ENCODE results near the gene PCDHGA7. TPM values are rescaled to one million over a fixed set of nuclear protein-coding genes. Genes with fewer than 3 reads are reported as not detected.

Gene PCDHGA7
- total RNA-seq, 1 experiment from 2014 or later, result 0.83 TPM

DNA sequence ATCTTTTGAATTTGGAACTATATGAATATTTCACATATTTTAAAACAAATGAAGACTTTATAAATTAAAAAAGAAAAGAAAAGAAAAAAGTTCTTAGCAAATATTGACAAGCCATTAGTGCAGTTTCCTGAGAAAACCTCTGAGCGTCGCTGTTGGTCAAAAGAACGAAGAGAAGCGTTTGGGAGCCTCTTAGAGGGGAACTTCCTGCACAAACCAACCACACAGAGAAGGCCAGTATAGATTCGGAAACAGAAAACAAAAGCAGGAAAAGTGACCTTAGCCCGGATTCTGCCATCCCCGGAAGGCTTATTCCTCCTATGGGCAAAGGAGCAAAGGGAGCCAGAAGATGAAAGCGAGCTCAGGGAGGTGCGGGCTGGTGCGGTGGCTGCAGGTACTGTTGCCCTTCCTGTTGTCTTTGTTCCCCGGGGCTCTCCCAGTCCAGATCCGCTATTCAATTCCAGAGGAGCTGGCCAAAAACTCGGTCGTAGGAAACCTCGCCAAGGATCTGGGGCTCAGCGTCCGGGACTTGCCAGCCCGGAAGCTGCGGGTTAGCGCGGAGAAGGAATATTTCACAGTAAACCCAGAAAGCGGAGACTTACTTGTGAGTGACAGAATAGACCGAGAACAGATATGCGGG, 22.6 kb upstream of the PCDHGA7 start, which contains the start of gene PCDHGB2:
Gene PCDHGB2, plus strand, starts transcription at position 205 of the 637 bp plus-strand sequence. Its CDS starts 142 bp downstream, at position 347.
- H3K27me3 Mint-ChIP-seq (ENCODE audit: low read depth), result peaks cover 3% of the 10 kb centered on the region

More for the DNA sequence above, 22.6 kb upstream of the PCDHGA7 start, which contains the start of gene PCDHGB2:
- no peak within 1 kb of the TSS for H3K18ac ChIP-seq (ENCODE audit: insufficient read length, low read depth, low read length)
- H3K4ac ChIP-seq (ENCODE audit: low read depth, low read length), result no peak within 1 kb of the TSS
- H4K8ac ChIP-seq (replicated peaks; ENCODE audit: insufficient read length, low read depth, low read length), result no peak within 1 kb of the TSS
- no peaks in the 10 kb centered on the region for H3K23me2 ChIP-seq (ENCODE audit: insufficient read length, low read depth, low read length, poor library complexity, severe bottlenecking)
- H2AK5ac ChIP-seq (ENCODE audit: insufficient read length, low read length), result no peak within 1 kb of the TSS
- WGBS (ENCODE audit: extremely low coverage, insufficient read length, low lambda C conversion rate), result no CpG with 5 or more reads among the region's 24 CpGs
- no peak within 1 kb of the TSS for H3K4me2 ChIP-seq (ENCODE audit: insufficient read depth, insufficient read length, low read length)
- no peak within 1 kb of the TSS for H2BK5ac ChIP-seq (ENCODE audit: insufficient read length, low read length)
- H3K14ac ChIP-seq (ENCODE audit: insufficient read depth, low read length), result no peak within 1 kb of the TSS
- no peaks in the 10 kb centered on the region for H3K79me1 ChIP-seq (ENCODE audit: insufficient read depth, low read depth, low read length, poor library complexity, severe bottlenecking)
- H3K9me3 Mint-ChIP-seq, result peaks cover 70 to 71% of the 10 kb centered on the region in 2 experiments
- no peak within 1 kb of the TSS for H4K91ac ChIP-seq (ENCODE audit: insufficient read length, low read depth, low read length)
- peak; percentile 50 for DNase-seq
- peak within 1 kb of the TSS in 1 of 2 experiments; percentile 53; a peak in 4 of 5 replicates for H3K4me3 Mint-ChIP-seq
- peaks cover 40 to 72% (median 63%) of the 10 kb centered on the region in 3 experiments for H3K36me3 Mint-ChIP-seq (ENCODE audit: insufficient read depth in 1 of 3, low read depth in 3 of 3)
- H3K27ac Mint-ChIP-seq, result peak within 1 kb of the TSS in 2 of 3 experiments; percentile 7 to 83; a peak in 2 of 7 replicates
- H3K79me2 ChIP-seq (ENCODE audit: insufficient read depth, low read length), result no peaks in the 10 kb centered on the region
- H3K9me3 ChIP-seq (ENCODE audit: control insufficient read depth, low read depth, low read length), result peaks cover 29% of the 10 kb centered on the region
- H2BK20ac ChIP-seq (ENCODE audit: low read depth, low read length, poor library complexity, severe bottlenecking), result no peak within 1 kb of the TSS
- no peaks in the 10 kb centered on the region for H3K4me1 ChIP-seq (ENCODE audit: insufficient read depth, low read length)
- no peak within 1 kb of the TSS for H3K56ac ChIP-seq (ENCODE audit: insufficient read length, low read depth, low read length)
- no peak within 1 kb of the TSS for H3K9ac ChIP-seq (ENCODE audit: extremely low read depth, insufficient read length, low read length)
- peaks cover 7 to 15% of the 10 kb centered on the region in 2 experiments; a peak in 3 of 4 replicates for H3K4me1 Mint-ChIP-seq
- no peak within 1 kb of the TSS for H2BK15ac ChIP-seq (ENCODE audit: low read depth, low read length)
- no peak within 1 kb of the TSS for H2BK12ac ChIP-seq (ENCODE audit: insufficient read length, low read depth, low read length)
- no peak within 1 kb of the TSS for H3K27ac ChIP-seq (ENCODE audit: insufficient read length, low read depth, low read length)
- no peaks in the 10 kb centered on the region for H4K20me1 ChIP-seq (ENCODE audit: control insufficient read depth, insufficient read depth, insufficient read length)
- H2BK120ac ChIP-seq (ENCODE audit: low read depth, low read length, poor library complexity, severe bottlenecking), result no peak within 1 kb of the TSS
- TF ChIP-seq, protein P1, sequence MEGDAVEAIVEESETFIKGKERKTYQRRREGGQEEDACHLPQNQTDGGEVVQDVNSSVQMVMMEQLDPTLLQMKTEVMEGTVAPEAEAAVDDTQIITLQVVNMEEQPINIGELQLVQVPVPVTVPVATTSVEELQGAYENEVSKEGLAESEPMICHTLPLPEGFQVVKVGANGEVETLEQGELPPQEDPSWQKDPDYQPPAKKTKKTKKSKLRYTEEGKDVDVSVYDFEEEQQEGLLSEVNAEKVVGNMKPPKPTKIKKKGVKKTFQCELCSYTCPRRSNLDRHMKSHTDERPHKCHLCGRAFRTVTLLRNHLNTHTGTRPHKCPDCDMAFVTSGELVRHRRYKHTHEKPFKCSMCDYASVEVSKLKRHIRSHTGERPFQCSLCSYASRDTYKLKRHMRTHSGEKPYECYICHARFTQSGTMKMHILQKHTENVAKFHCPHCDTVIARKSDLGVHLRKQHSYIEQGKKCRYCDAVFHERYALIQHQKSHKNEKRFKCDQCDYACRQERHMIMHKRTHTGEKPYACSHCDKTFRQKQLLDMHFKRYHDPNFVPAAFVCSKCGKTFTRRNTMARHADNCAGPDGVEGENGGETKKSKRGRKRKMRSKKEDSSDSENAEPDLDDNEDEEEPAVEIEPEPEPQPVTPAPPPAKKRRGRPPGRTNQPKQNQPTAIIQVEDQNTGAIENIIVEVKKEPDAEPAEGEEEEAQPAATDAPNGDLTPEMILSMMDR (conservative IDR thresholded peaks at IDR 0.05), result peak; percentile 75
- no peak within 1 kb of the TSS for H3T11ph ChIP-seq (ENCODE audit: low read length)
- H4K5ac ChIP-seq (ENCODE audit: insufficient read length, low read depth, low read length), result no peak within 1 kb of the TSS
- H3K27me3 ChIP-seq (ENCODE audit: insufficient read depth, low read length), result no peaks in the 10 kb centered on the region
- H3K23ac ChIP-seq (ENCODE audit: insufficient read length, low read depth, low read length), result no peak within 1 kb of the TSS
- no peak within 1 kb of the TSS for H2AFZ ChIP-seq (ENCODE audit: low read length)
